GM19351 (cell line): ENCODE data around the gene LRRC46.

Source experiments
- ATAC-seq: cut with Tn5 transposase; IDR thresholded peaks from one replicate; pipeline ENCODE4 v1.9.1; 2021; ENCODE audit warnings: mild to moderate bottlenecking, moderate library complexity; ENCODE audit not compliant: unreplicated experiment

LRRC46 gene

GRCh38 chr17:47831003-47831933, at the start of gene LRRC46, which contains the start of gene MRPL10:
Gene LRRC46 (plus strand): TSS chr17:47831670. CDS start chr17:47831990, 320 bp downstream.
Gene MRPL10 (minus strand): TSS chr17:47831541. CDS start chr17:47831511, 30 bp downstream.
- peak; percentile 82 for ATAC-seq

- no peak for ATAC-seq
These were observed 45.8 kb upstream of the LRRC46 start for GRCh38 chr17:47785538-47786123.

GRCh38 chr17:47789611-47790561, 41.6 kb upstream of the LRRC46 start:
- ATAC-seq, result no peak

GRCh38 chr17:47791025-47791424, 40.4 kb upstream of the LRRC46 start:
- no peak for ATAC-seq

GRCh38 chr17:47792457-47792856, 39.0 kb upstream of the LRRC46 start:
- no peak for ATAC-seq

- no peak for ATAC-seq
These were observed 38.5 kb upstream of the LRRC46 start for GRCh38 chr17:47792979-47793378.

GRCh38 chr17:47797797-47798196, 33.7 kb upstream of the LRRC46 start:
- ATAC-seq, result no peak

GRCh38 chr17:47800686-47801085, 30.8 kb upstream of the LRRC46 start:
- ATAC-seq, result no peak

GRCh38 chr17:47801176-47801765, 30.2 kb upstream of the LRRC46 start:
- no peak for ATAC-seq

- ATAC-seq, result no peak
These were observed 29.6 kb upstream of the LRRC46 start for GRCh38 chr17:47801906-47802305.

- no peak for ATAC-seq
These were observed 29.0 kb upstream of the LRRC46 start for GRCh38 chr17:47802341-47803022.

GRCh38 chr17:47803201-47803600, 28.3 kb upstream of the LRRC46 start:
- ATAC-seq, result no peak

GRCh38 chr17:47803751-47804150, 27.7 kb upstream of the LRRC46 start:
- no peak for ATAC-seq

- ATAC-seq, result no peak
These were observed 27.0 kb upstream of the LRRC46 start for GRCh38 chr17:47804461-47804860.

GRCh38 chr17:47806026-47806912, 25.2 kb upstream of the LRRC46 start:
- no peak for ATAC-seq

- no peak for ATAC-seq
These were observed 24.6 kb upstream of the LRRC46 start for GRCh38 chr17:47806913-47807255.

- ATAC-seq, result no peak
These were observed 24.0 kb upstream of the LRRC46 start for GRCh38 chr17:47807421-47807820.

- no peak for ATAC-seq
These were observed 23.2 kb upstream of the LRRC46 start for GRCh38 chr17:47808036-47808829.
